AG10803 (cell line): ENCODE results near the gene PAX6.

Source experiments
- DNase-seq: peaks from one replicate; pipeline ENCODE4 v3.0.0; 2010; ENCODE audit warnings: low read depth
- H3K4me3 ChIP-seq: 2 replicates; pipeline ENCODE4 v1.5.1; 2011; ENCODE audit warnings: mild to moderate bottlenecking, low read length, control low read depth
- CTCF ChIP-seq: conservative IDR thresholded peaks from 2 replicates; pipeline ENCODE4 v1.5.1; 2011; ENCODE audit warnings: mild to moderate bottlenecking, low read length, control low read depth, inconsistent platforms

PAX6 gene

GRCh38 chr11:31807799-31808667, 3.1 kb downstream of the PAX6 start:
- H3K4me3 ChIP-seq, result no peak overlapping the region

GRCh38 chr11:31806928-31807798, 4.0 kb downstream of the PAX6 start:
- TF ChIP-seq CTCF, result no peak

More at GRCh38 chr11:31807799-31808667, 3.1 kb downstream of the PAX6 start:
- DNase-seq, result no peak
- TF ChIP-seq CTCF, result no peak

GRCh38 chr11:31806186-31806927, 4.8 kb downstream of the PAX6 start:
- DNase-seq, result no peak
- H3K4me3 ChIP-seq, result no peak overlapping the region
- no peak for TF ChIP-seq CTCF

More at GRCh38 chr11:31806928-31807798, 4.0 kb downstream of the PAX6 start:
- no peak for DNase-seq
- H3K4me3 ChIP-seq, result no peak overlapping the region

- no peak for TF ChIP-seq CTCF
- DNase-seq, result no peak
- H3K4me3 ChIP-seq, result no peak overlapping the region
Measured at GRCh38 chr11:31805629-31806185, 5.4 kb downstream of the PAX6 start.

GRCh38 chr11:31805037-31805628, 6.0 kb downstream of the PAX6 start:
- H3K4me3 ChIP-seq, result peak overlapping the region; percentile 17; the same call in 1 of the 2 replicates
- no peak for DNase-seq
- no peak for TF ChIP-seq CTCF

- TF ChIP-seq CTCF, result no peak
- H3K4me3 ChIP-seq, result peak overlapping the region; percentile 17; the same call in 1 of the 2 replicates
- DNase-seq, result no peak
Measured at GRCh38 chr11:31804312-31805036, 6.6 kb downstream of the PAX6 start.
